GM12892 (cell line): Measurements from ENCODE around the gene CYP51A1.

Experiments used
- POLR2A ChIP-seq: IDR thresholded peaks from 2 replicates; pipeline ENCODE4 v1.6.1; 2011; ENCODE audit warnings: low read depth, low read length, control low read depth
- POLR2AphosphoS5 ChIP-seq: IDR thresholded peaks from 2 replicates; pipeline ENCODE4 v1.6.1; 2011; ENCODE audit warnings: low read depth, low read length, control low read depth
- TAF1 ChIP-seq: IDR thresholded peaks from 2 replicates; pipeline ENCODE4 v1.6.1; 2011; ENCODE audit warnings: low read depth, mild to moderate bottlenecking, control low read depth, low read length, borderline replicate concordance

DNA sequence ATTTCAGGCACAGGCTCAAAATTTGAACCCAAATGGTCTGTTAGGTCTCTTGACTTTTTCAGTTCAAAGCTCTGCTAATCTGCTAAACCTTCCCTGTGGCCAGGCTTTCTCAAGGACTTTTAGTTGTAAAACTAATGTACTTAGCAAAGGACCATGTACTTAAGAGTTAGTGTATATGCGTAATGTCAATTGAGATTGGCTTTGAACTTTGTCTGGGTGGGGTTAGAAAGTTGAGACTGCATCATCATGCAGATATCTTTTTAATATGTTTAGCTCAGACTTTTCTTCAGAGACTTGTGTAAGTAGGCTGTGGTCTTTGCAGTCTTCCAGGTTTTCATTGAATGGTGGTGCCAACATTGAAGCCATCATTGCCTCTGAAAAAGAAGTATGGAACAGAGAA, 33.7 kb downstream of the CYP51A1 start:
- no peak for TF ChIP-seq TAF1
- no peak for TF ChIP-seq POLR2AphosphoS5
- no peak for TF ChIP-seq POLR2A
